Smooth muscle cell (in vitro differentiated cells): ENCODE measurements around the gene WDR70. TPM values are rescaled to one million over a fixed set of nuclear protein-coding genes. Genes with fewer than 3 reads are reported as not detected.

Experiments used
- DNase-seq: peaks from one replicate; lab custom pipeline; 2025; ENCODE audit not compliant: unreplicated experiment; lab: John Stamatoyannopoulos, UW
- H2AFZ ChIP-seq: fragments of 200-600 bp; sonication (generic); 2 replicates; pipeline ENCODE4 v1.6.0; 2016; ENCODE audit warnings: antibody characterized with exemption, low read depth, mild to moderate bottlenecking
- H3F3A ChIP-seq: fragments of 200-600 bp; sonication (generic); 2 replicates; pipeline ENCODE4 v1.6.0; 2017; ENCODE audit warnings: antibody characterized with exemption, low read depth
- H3K27ac ChIP-seq: fragments of 200-600 bp; sonication (generic); 2 replicates; pipeline ENCODE4 v1.5.1; 2016; ENCODE audit warnings: low read depth, mild to moderate bottlenecking
- H3K27me3 ChIP-seq: fragments of 200-600 bp; sonication (generic); 2 replicates; pipeline ENCODE4 v1.6.1; 2016; ENCODE audit warnings: low read depth, mild to moderate bottlenecking
- H3K36me3 ChIP-seq: fragments of 200-600 bp; sonication (generic); 2 replicates; pipeline ENCODE4 v1.5.1; 2016; ENCODE audit warnings: low read depth
- H3K4me1 ChIP-seq: fragments of 200-600 bp; sonication (generic); 2 replicates; pipeline ENCODE4 v1.5.1; 2016; ENCODE audit warnings: low read depth
- H3K4me2 ChIP-seq: fragments of 200-600 bp; sonication (generic); 2 replicates; pipeline ENCODE4 v1.6.0; 2016; ENCODE audit warnings: mild to moderate bottlenecking
- H3K4me3 ChIP-seq: fragments of 200-600 bp; sonication (generic); 2 replicates; pipeline ENCODE4 v1.5.1; 2016; ENCODE audit warnings: mild to moderate bottlenecking
- H3K79me2 ChIP-seq: fragments of 200-600 bp; sonication (generic); 2 replicates; pipeline ENCODE4 v1.6.0; 2016; ENCODE audit warnings: low read depth, mild to moderate bottlenecking
- H3K9ac ChIP-seq: fragments of 200-600 bp; sonication (generic); 2 replicates; pipeline ENCODE4 v1.6.0; 2016; ENCODE audit warnings: low read depth
- H3K9me3 ChIP-seq: fragments of 200-600 bp; sonication (generic); replicated peaks from 2 replicates; pipeline ENCODE4 v1.5.1; 2016; ENCODE audit warnings: low read depth
- H4K20me1 ChIP-seq: fragments of 200-600 bp; sonication (generic); 2 replicates; pipeline ENCODE4 v1.6.0; 2016; ENCODE audit warnings: low read depth
- CTCF ChIP-seq: fragments of 200-600 bp; sonication (generic); IDR thresholded peaks from 2 replicates; pipeline ENCODE4 v1.5.1; 2017; ENCODE audit warnings: borderline replicate concordance, mild to moderate bottlenecking, antibody characterized with exemption; ENCODE audit not compliant: insufficient read depth, poor library complexity, severe bottlenecking
- WGBS: methylation state at CpG from one replicate; pipeline ENCODE4 v1.1.7; 2016; ENCODE audit warnings: low lambda C conversion rate; 5-methylcytosine and 5-hydroxymethylcytosine counted together
- polyA plus RNA-seq: library from polyadenylated mRNA; unstranded; fragments of >200 nt; fragmentation: Nextera tagmentation; extraction: Ambion mirVana; gene quantifications from 2 replicates; pipeline ENCODE4 v1.2.1, GENCODE V29; 2016
- total RNA-seq: library from RNA; depleted of rRNA; stranded (reverse); fragments of >200 nt; gene quantifications from 2 replicates; pipeline ENCODE4 v1.2.3, GENCODE V29; 2014

WDR70 gene
- total and polyA plus RNA-seq, 2 experiments from 2014 or later = 17.8 to 28.7 TPM

GRCh38 chr5:37519304-37519703 is 140.2 kb downstream of the WDR70 start:
- H2AFZ ChIP-seq = no peak overlapping the region
- DNase-seq = no peak
- no peaks in the 10 kb centered on the region for H3K36me3 ChIP-seq
- no peak overlapping the region for H3K4me3 ChIP-seq
- H3K27ac ChIP-seq = no peak overlapping the region
- WGBS = over 99% methylated on average over 37 of the region's 43 CpGs
- H3K27me3 ChIP-seq = no peaks in the 10 kb centered on the region
- no peak overlapping the region for H3K9ac ChIP-seq
- no peaks in the 10 kb centered on the region for H3K79me2 ChIP-seq
- H3K4me1 ChIP-seq = no peaks in the 10 kb centered on the region
- H3K4me2 ChIP-seq = no peak overlapping the region
- H3K9me3 ChIP-seq = peaks cover 3% of the 10 kb centered on the region
- no peaks in the 10 kb centered on the region for H4K20me1 ChIP-seq
- TF ChIP-seq CTCF = no peak
- no peaks in the 10 kb centered on the region for H3F3A ChIP-seq

GRCh38 chr5:37519807-37520206 is 140.7 kb downstream of the WDR70 start:
- H3K27ac ChIP-seq = no peak overlapping the region
- TF ChIP-seq CTCF = no peak
- H3K27me3 ChIP-seq = no peaks in the 10 kb centered on the region
- no peaks in the 10 kb centered on the region for H4K20me1 ChIP-seq
- no peak overlapping the region for H3K4me3 ChIP-seq
- no peak for DNase-seq
- peaks cover 3% of the 10 kb centered on the region for H3K9me3 ChIP-seq
- H2AFZ ChIP-seq = no peak overlapping the region
- no peak overlapping the region for H3K4me2 ChIP-seq
- H3K9ac ChIP-seq = no peak overlapping the region
- no peaks in the 10 kb centered on the region for H3K4me1 ChIP-seq
- no peaks in the 10 kb centered on the region for H3K79me2 ChIP-seq
- no peaks in the 10 kb centered on the region for H3F3A ChIP-seq
- H3K36me3 ChIP-seq = no peaks in the 10 kb centered on the region
- 97% methylated on average over 1 of the region's 1 CpG for WGBS

- no peak overlapping the region for H3K27ac ChIP-seq
- TF ChIP-seq CTCF = no peak
Measured at GRCh38 chr5:37520811-37521210, 141.7 kb downstream of the WDR70 start.

GRCh38 chr5:37532976-37533740 is 154.0 kb downstream of the WDR70 start:
- H3K9me3 ChIP-seq = no peaks in the 10 kb centered on the region
- H3K4me1 ChIP-seq = no peaks in the 10 kb centered on the region
- H4K20me1 ChIP-seq = no peaks in the 10 kb centered on the region
- no peaks in the 10 kb centered on the region for H3K27me3 ChIP-seq
- H3K4me3 ChIP-seq = no peak overlapping the region
- TF ChIP-seq CTCF = no peak
- WGBS = 92% methylated on average over 13 of the region's 13 CpGs
- no peaks in the 10 kb centered on the region for H3F3A ChIP-seq
- H3K4me2 ChIP-seq = no peak overlapping the region
- no peak for DNase-seq
- peaks cover 4% of the 10 kb centered on the region for H3K79me2 ChIP-seq
- H3K27ac ChIP-seq = no peak overlapping the region
- no peaks in the 10 kb centered on the region for H3K36me3 ChIP-seq
- no peak overlapping the region for H2AFZ ChIP-seq
- H3K9ac ChIP-seq = no peak overlapping the region

More at GRCh38 chr5:37520811-37521210, 141.7 kb downstream of the WDR70 start:
- Histone ChIP-seq H3K9me3 (peaks cover 3% of the 10 kb centered on the region), H2AFZ (no peak overlapping the region), H3K4me3 (no peak overlapping the region), H3K27me3 (no peaks in the 10 kb centered on the region), H3K4me2 (no peak overlapping the region), H4K20me1 (no peaks in the 10 kb centered on the region), H3K9ac (no peak overlapping the region), H3K79me2 (no peaks in the 10 kb centered on the region), H3F3A (no peaks in the 10 kb centered on the region), H3K4me1 (no peaks in the 10 kb centered on the region), H3K36me3 (no peaks in the 10 kb centered on the region)
- DNase-seq = no peak
- 100% methylated on average over 1 of the region's 1 CpG for WGBS
